ENCODE data around the gene ST3GAL2. TPM values are rescaled to one million over a fixed set of nuclear protein-coding genes. Genes with fewer than 3 reads are reported as not detected.
"Not testable (repeated sequence)": the region's sequence is repeated elsewhere in the genome, so short reads cannot be mapped to it uniquely, and the experiment has no call there.

The ST3GAL2 gene
- total RNA-seq, 4 donors from 2014 or later = 7.0 to 12.9 (median 9.5) TPM

- no peak for DNase-seq (ENCODE audit: low spot score in 2 of 2)
- TF ChIP-seq CTCF (IDR thresholded peaks at IDR 0.05) (no peak), POLR2A (IDR thresholded peaks at IDR 0.05) (no peak)
- intact Hi-C loops (cut with DNase I; ENCODE audit: low total_unique reads) = no loop called here
- no peak overlapping the region for H3K4me3 ChIP-seq (ENCODE audit: low read depth, poor library complexity, severe bottlenecking)
- WGBS, 2 donors = 79 to 83% methylated on average over 7 of the region's 7 CpGs
Measured at GRCh38 chr16:70417661-70418060, 21.2 kb downstream of the ST3GAL2 start.

- no peak overlapping the region for H3K4me3 ChIP-seq (ENCODE audit: low read depth, poor library complexity, severe bottlenecking)
- TF ChIP-seq CTCF (IDR thresholded peaks at IDR 0.05) = no peak
- WGBS, 2 donors = 90 to 95% methylated on average over 17 of the region's 17 CpGs
- DNase-seq (ENCODE audit: low spot score in 2 of 2) = no peak
- intact Hi-C loops (cut with DNase I; ENCODE audit: low total_unique reads) = no loop called here
Measured at GRCh38 chr16:70416748-70417616, 21.9 kb downstream of the ST3GAL2 start.

- WGBS, 2 donors = 95 to 96% methylated on average over 5 of the region's 5 CpGs
Measured at GRCh38 chr16:70413572-70413971, 25.3 kb downstream of the ST3GAL2 start.

GRCh38 chr16:70412385-70412784 lies 26.5 kb downstream of the ST3GAL2 start:
- intact Hi-C loops (cut with DNase I; ENCODE audit: low total_unique reads) = no loop called here
- no peak overlapping the region for H3K4me3 ChIP-seq (ENCODE audit: low read depth, poor library complexity, severe bottlenecking)
- no peak for DNase-seq (ENCODE audit: low spot score in 2 of 2)
- 96 to 97% methylated on average over 8 of the region's 8 CpGs for WGBS, 2 donors
- TF ChIP-seq POLR2A (IDR thresholded peaks at IDR 0.05) (no peak), CTCF (IDR thresholded peaks at IDR 0.05) (no peak)

More at GRCh38 chr16:70413572-70413971, 25.3 kb downstream of the ST3GAL2 start:
- intact Hi-C loops (cut with DNase I; ENCODE audit: low total_unique reads); H3K4me3 ChIP-seq (ENCODE audit: low read depth, poor library complexity, severe bottlenecking); DNase-seq (ENCODE audit: low spot score in 2 of 2): not testable (repeated sequence)

GRCh38 chr16:70410734-70411133 lies 28.2 kb downstream of the ST3GAL2 start:
- no peak for DNase-seq (ENCODE audit: low spot score in 2 of 2)
- 82 to 85% methylated on average over 6 of the region's 6 CpGs for WGBS, 2 donors
- H3K4me3 ChIP-seq (ENCODE audit: low read depth, poor library complexity, severe bottlenecking) = no peak overlapping the region
- TF ChIP-seq CTCF (IDR thresholded peaks at IDR 0.05) (no peak), POLR2A (IDR thresholded peaks at IDR 0.05) (no peak)
- intact Hi-C loops (cut with DNase I; ENCODE audit: low total_unique reads) = no loop called here

- intact Hi-C loops (cut with DNase I; ENCODE audit: low total_unique reads) = no loop called here
- DNase-seq (ENCODE audit: low spot score in 2 of 2) = no peak
- TF ChIP-seq POLR2A (IDR thresholded peaks at IDR 0.05) (no peak), CTCF (IDR thresholded peaks at IDR 0.05) (no peak)
- no peak overlapping the region for H3K4me3 ChIP-seq (ENCODE audit: low read depth, poor library complexity, severe bottlenecking)
- 73 to 74% methylated on average over 10 of the region's 10 CpGs for WGBS, 2 donors
Measured at GRCh38 chr16:70407811-70408274, 31.1 kb downstream of the ST3GAL2 start.

GRCh38 chr16:70406104-70406503 lies 32.8 kb downstream of the ST3GAL2 start:
- not testable (repeated sequence) for H3K4me3 ChIP-seq (ENCODE audit: low read depth, poor library complexity, severe bottlenecking)

More at GRCh38 chr16:70406104-70406503, 32.8 kb downstream of the ST3GAL2 start:
- DNase-seq (ENCODE audit: low spot score in 2 of 2); intact Hi-C loops (cut with DNase I; ENCODE audit: low total_unique reads): not testable (repeated sequence)
- 87 to 94% methylated on average over 5 of the region's 5 CpGs for WGBS, 2 donors
